Measurements from ENCODE around the gene PARP15.

DNA sequence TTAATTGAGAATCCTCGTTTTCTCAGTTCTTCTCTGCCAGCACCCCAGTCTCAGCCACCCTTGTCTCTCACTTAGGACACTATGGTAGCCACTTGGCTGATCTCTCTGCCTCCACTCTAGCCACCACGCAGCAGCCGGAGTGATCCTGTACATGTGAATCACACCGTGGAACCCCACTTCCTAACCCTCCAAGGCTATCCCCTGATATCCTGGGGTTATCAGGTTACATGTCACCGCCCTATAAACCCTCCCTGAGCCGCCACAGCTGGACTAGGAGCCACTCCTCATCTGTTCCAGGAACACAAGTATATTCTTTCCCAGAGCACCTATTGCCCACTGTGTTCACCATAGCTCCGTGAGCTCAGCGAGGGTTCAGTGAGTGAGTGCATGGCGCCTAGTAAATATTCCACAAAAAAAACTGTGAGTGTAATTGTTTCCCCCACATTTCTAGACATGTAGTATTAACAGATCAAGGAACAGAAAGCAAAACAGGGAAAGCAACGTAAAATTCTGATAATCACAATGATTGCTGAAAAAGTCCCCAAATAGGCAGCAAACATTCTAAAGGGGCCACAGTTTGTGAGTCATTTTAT lies 102.5 kb downstream of the PARP15 start:
- TF ChIP-seq, protein P1, sequence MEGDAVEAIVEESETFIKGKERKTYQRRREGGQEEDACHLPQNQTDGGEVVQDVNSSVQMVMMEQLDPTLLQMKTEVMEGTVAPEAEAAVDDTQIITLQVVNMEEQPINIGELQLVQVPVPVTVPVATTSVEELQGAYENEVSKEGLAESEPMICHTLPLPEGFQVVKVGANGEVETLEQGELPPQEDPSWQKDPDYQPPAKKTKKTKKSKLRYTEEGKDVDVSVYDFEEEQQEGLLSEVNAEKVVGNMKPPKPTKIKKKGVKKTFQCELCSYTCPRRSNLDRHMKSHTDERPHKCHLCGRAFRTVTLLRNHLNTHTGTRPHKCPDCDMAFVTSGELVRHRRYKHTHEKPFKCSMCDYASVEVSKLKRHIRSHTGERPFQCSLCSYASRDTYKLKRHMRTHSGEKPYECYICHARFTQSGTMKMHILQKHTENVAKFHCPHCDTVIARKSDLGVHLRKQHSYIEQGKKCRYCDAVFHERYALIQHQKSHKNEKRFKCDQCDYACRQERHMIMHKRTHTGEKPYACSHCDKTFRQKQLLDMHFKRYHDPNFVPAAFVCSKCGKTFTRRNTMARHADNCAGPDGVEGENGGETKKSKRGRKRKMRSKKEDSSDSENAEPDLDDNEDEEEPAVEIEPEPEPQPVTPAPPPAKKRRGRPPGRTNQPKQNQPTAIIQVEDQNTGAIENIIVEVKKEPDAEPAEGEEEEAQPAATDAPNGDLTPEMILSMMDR (IDR thresholded peaks at IDR 0.05) = no peak
- no peak for TF ChIP-seq POLR2A (IDR thresholded peaks at IDR 0.05)

Data from testis (tissue), 2 donors.